GM12878 (cell line): ENCODE measurements around the gene XPNPEP3. TPM values are rescaled to one million over a fixed set of nuclear protein-coding genes. Genes with fewer than 3 reads are reported as not detected.

Experiments
- ASH2L ChIP-seq: fragments of 300-600, 200-600 bp; sonication (generic); IDR thresholded peaks from 2 replicates; pipeline ENCODE4 v1.6.1; 2017; ENCODE audit warnings: low read depth, mild to moderate bottlenecking, borderline replicate concordance
- BACH1 ChIP-seq: fragments of 450-650 bp; IDR thresholded peaks from 2 replicates; pipeline ENCODE4 v1.6.1; 2017; ENCODE audit warnings: mild to moderate bottlenecking, borderline replicate concordance
- CBX3 ChIP-seq: fragments of 200-600 bp; sonication (generic); IDR thresholded peaks from 2 replicates; pipeline ENCODE4 v1.6.1; 2016; ENCODE audit warnings: low read depth, borderline replicate concordance
- CTCF ChIP-seq, 3 experiments: IDR thresholded peaks in 2 of 3; conservative IDR thresholded peaks in 1 of 3; 2 replicates each; pipeline ENCODE4 v1.5.1; 2011; ENCODE audit warnings: low read depth in 3 of 3, low read length in 3 of 3, mild to moderate bottlenecking in 3 of 3, control low read depth in 2 of 3, moderate library complexity in 2 of 3, inconsistent platforms in 1 of 3, mixed read lengths in 1 of 3; ENCODE audit not compliant: control insufficient read depth in 2 of 3, insufficient read depth in 1 of 3; ENCODE audit errors: extremely low read depth in 1 of 3
- EP300 ChIP-seq, 2 experiments: fragments of 150-350 bp in 1 of 2; IDR thresholded peaks; 2 replicates each; pipeline ENCODE4 v1.6.1; 2011 to 2012; ENCODE audit warnings: low read depth in 2 of 2, low read length in 2 of 2, borderline replicate concordance in 1 of 2, improper control_type of control experiment in 1 of 2, inconsistent platforms in 1 of 2; ENCODE audit not compliant: control insufficient read depth in 1 of 2
- EZH2 ChIP-seq: IDR thresholded peaks from 2 replicates; pipeline ENCODE4 v1.6.1; 2012; ENCODE audit warnings: low read depth, mild to moderate bottlenecking, control low read depth, inconsistent platforms, low read length, borderline replicate concordance; ENCODE audit not compliant: control insufficient read depth
- HDAC2 ChIP-seq: fragments of 200-600 bp; sonication (generic); IDR thresholded peaks from 2 replicates; pipeline ENCODE4 v1.6.1; 2017
- KLF5 ChIP-seq: fragments of 450-650 bp; IDR thresholded peaks from 2 replicates; pipeline ENCODE4 v1.6.1; 2014; ENCODE audit warnings: mild to moderate bottlenecking; ENCODE audit not compliant: partially characterized antibody
- POLR2AphosphoS5 ChIP-seq: IDR thresholded peaks from 2 replicates; pipeline ENCODE4 v1.6.1; 2011; ENCODE audit warnings: mild to moderate bottlenecking, low read length, inconsistent platforms
- SMARCA5 ChIP-seq: fragments of 450-650 bp; IDR thresholded peaks from 2 replicates; pipeline ENCODE4 v1.6.1; 2017; ENCODE audit warnings: mild to moderate bottlenecking
- ZBED1 ChIP-seq: IDR thresholded peaks from 2 replicates; pipeline ENCODE4 v1.6.1; 2016; ENCODE audit warnings: borderline replicate concordance
- ZNF687 ChIP-seq: fragments of 450-650 bp; IDR thresholded peaks from 2 replicates; pipeline ENCODE4 v1.6.1; 2017; ENCODE audit warnings: mild to moderate bottlenecking, moderate library complexity
- polyA plus RNA-seq, 11 experiments: library from polyadenylated mRNA; depleted of rRNA in 4 of 11; unstranded in 6 of 11; stranded (reverse) in 5 of 11; fragments of >200 nt; fragmentation: Nextera tagmentation in 4 of 11; fragmentation: Illumina TruSeq in 1 of 11; extraction: Ambion mirVana in 4 of 11; extraction: Trizol in 1 of 11; gene quantifications; 1 replicate in 1 of 11; 2 replicates in 10 of 11; pipeline versions ENCODE4 v1.2.1 to v1.2.3, GENCODE V29; 2011 to 2016; ENCODE audit warnings: inconsistent platforms in 2 of 11, missing spikeins in 2 of 11, low read depth in 1 of 11
- total RNA-seq, 4 experiments: library from RNA; depleted of rRNA in 3 of 4; stranded (reverse); fragments of >200 nt in 3 of 4; fragmentation: Illumina TruSeq in 1 of 4; extraction: Trizol in 1 of 4; gene quantifications; 2 replicates each; pipeline versions ENCODE4 v1.2.1 to v1.2.3, GENCODE V29; 2013 to 2021
- TF ChIP-seq, protein P1 (sequence below): fragments of 450-650 bp; IDR thresholded peaks from 2 replicates; pipeline ENCODE4 v1.6.1; 2017; ENCODE audit warnings: mild to moderate bottlenecking, low read depth, inconsistent platforms; ENCODE audit not compliant: poor library complexity, severe bottlenecking
- TF ChIP-seq, protein P2 (sequence below): IDR thresholded peaks from 2 replicates; pipeline ENCODE4 v1.6.1; 2012; ENCODE audit warnings: improper control_type of control experiment, low read depth, low read length; ENCODE audit not compliant: insufficient replicate concordance

The XPNPEP3 gene
- total and polyA plus RNA-seq, 10 of the 15 experiments (the other 5 are each of a cell fraction or from before 2014, with no cell fraction given): 6.7 to 19.9 (median 11.7) TPM

GRCh38 chr22:40856513-40857308, at the start of gene XPNPEP3, which contains the start of gene ST13 (continued):
- peak; percentile 77 for TF ChIP-seq POLR2AphosphoS5
- TF ChIP-seq EZH2: no peak
- TF ChIP-seq, protein P1, sequence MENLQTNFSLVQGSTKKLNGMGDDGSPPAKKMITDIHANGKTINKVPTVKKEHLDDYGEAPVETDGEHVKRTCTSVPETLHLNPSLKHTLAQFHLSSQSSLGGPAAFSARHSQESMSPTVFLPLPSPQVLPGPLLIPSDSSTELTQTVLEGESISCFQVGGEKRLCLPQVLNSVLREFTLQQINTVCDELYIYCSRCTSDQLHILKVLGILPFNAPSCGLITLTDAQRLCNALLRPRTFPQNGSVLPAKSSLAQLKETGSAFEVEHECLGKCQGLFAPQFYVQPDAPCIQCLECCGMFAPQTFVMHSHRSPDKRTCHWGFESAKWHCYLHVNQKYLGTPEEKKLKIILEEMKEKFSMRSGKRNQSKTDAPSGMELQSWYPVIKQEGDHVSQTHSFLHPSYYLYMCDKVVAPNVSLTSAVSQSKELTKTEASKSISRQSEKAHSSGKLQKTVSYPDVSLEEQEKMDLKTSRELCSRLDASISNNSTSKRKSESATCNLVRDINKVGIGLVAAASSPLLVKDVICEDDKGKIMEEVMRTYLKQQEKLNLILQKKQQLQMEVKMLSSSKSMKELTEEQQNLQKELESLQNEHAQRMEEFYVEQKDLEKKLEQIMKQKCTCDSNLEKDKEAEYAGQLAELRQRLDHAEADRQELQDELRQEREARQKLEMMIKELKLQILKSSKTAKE: peak; percentile 66
- peak; percentile 46; the same call in 1 of the 2 replicates for TF ChIP-seq SMARCA5
- TF ChIP-seq CTCF (IDR thresholded peaks at IDR 0.05 in 2 of 3, conservative IDR thresholded peaks at IDR 0.05 in 1 of 3; ENCODE audit: control insufficient read depth in 2 of 3, extremely low read depth in 1 of 3, insufficient read depth in 1 of 3, low read depth in 3 of 3, low read length in 3 of 3): peak; percentile 21 to 33 (median 30); a peak in 3 of 6 replicates
- peak; percentile 56; the same call in 1 of the 2 replicates for TF ChIP-seq BACH1
- TF ChIP-seq EP300 (IDR thresholded peaks at IDR 0.05; ENCODE audit: borderline replicate concordance in 1 of 2, control insufficient read depth in 1 of 2, low read depth in 2 of 2, low read length in 2 of 2): peak in 1 of 2 experiments; percentile 60; a peak in 2 of 4 replicates
- TF ChIP-seq, protein P2, sequence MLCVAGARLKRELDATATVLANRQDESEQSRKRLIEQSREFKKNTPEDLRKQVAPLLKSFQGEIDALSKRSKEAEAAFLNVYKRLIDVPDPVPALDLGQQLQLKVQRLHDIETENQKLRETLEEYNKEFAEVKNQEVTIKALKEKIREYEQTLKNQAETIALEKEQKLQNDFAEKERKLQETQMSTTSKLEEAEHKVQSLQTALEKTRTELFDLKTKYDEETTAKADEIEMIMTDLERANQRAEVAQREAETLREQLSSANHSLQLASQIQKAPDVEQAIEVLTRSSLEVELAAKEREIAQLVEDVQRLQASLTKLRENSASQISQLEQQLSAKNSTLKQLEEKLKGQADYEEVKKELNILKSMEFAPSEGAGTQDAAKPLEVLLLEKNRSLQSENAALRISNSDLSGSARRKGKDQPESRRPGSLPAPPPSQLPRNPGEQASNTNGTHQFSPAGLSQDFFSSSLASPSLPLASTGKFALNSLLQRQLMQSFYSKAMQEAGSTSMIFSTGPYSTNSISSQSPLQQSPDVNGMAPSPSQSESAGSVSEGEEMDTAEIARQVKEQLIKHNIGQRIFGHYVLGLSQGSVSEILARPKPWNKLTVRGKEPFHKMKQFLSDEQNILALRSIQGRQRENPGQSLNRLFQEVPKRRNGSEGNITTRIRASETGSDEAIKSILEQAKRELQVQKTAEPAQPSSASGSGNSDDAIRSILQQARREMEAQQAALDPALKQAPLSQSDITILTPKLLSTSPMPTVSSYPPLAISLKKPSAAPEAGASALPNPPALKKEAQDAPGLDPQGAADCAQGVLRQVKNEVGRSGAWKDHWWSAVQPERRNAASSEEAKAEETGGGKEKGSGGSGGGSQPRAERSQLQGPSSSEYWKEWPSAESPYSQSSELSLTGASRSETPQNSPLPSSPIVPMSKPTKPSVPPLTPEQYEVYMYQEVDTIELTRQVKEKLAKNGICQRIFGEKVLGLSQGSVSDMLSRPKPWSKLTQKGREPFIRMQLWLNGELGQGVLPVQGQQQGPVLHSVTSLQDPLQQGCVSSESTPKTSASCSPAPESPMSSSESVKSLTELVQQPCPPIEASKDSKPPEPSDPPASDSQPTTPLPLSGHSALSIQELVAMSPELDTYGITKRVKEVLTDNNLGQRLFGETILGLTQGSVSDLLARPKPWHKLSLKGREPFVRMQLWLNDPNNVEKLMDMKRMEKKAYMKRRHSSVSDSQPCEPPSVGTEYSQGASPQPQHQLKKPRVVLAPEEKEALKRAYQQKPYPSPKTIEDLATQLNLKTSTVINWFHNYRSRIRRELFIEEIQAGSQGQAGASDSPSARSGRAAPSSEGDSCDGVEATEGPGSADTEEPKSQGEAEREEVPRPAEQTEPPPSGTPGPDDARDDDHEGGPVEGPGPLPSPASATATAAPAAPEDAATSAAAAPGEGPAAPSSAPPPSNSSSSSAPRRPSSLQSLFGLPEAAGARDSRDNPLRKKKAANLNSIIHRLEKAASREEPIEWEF: no peak
- TF ChIP-seq KLF5: peak; percentile 87
- TF ChIP-seq ZBED1: no peak
- no peak; the same call in 1 of the 2 replicates for TF ChIP-seq ASH2L
- TF ChIP-seq ZNF687: peak; percentile 70
- TF ChIP-seq CBX3: no peak
- TF ChIP-seq HDAC2: no peak
